ENCODE data around the gene NRG4.
A peak's percentile ranks its signal among the peaks of the same experiment; 100 is the strongest.
"Not testable (repeated sequence)": the region's sequence is repeated elsewhere in the genome, so short reads cannot be mapped to it uniquely, and the experiment has no call there.

The NRG4 gene

GRCh38 chr15:75918135-75918534 lies 94.1 kb downstream of the NRG4 start:
- FAIRE-seq (no peak), DNase-seq (ENCODE audit: insufficient read length, low spot score) (no peak)

GRCh38 chr15:75916978-75917377 lies 95.2 kb downstream of the NRG4 start:
- no peak for TF ChIP-seq CTCF (IDR thresholded peaks at IDR 0.05; ENCODE audit: insufficient read depth, missing control alignments)
- no peak for DNase-seq (ENCODE audit: insufficient read length, low spot score)
- FAIRE-seq = no peak

More at GRCh38 chr15:75918135-75918534, 94.1 kb downstream of the NRG4 start:
- no peak for TF ChIP-seq CTCF (IDR thresholded peaks at IDR 0.05; ENCODE audit: insufficient read depth, missing control alignments)

GRCh38 chr15:75910355-75910754 lies 101.9 kb downstream of the NRG4 start:
- FAIRE-seq = not testable (repeated sequence)

GRCh38 chr15:75905231-75905630 lies 107.0 kb downstream of the NRG4 start:
- no peak for TF ChIP-seq CTCF (IDR thresholded peaks at IDR 0.05; ENCODE audit: insufficient read depth, missing control alignments)
- FAIRE-seq (no peak), DNase-seq (ENCODE audit: insufficient read length, low spot score) (no peak)

More at GRCh38 chr15:75910355-75910754, 101.9 kb downstream of the NRG4 start:
- not testable (repeated sequence) for DNase-seq (ENCODE audit: insufficient read length, low spot score)

GRCh38 chr15:75903331-75904239 lies 108.6 kb downstream of the NRG4 start, which contains the start of gene FBXO22:
Gene FBXO22 (plus strand): TSS chr15:75903878. CDS start chr15:75903964, 86 bp downstream.
- no peak for FAIRE-seq
- no peak for TF ChIP-seq CTCF (IDR thresholded peaks at IDR 0.05; ENCODE audit: insufficient read depth, missing control alignments)

GRCh38 chr15:75902129-75902557 lies 110.1 kb downstream of the NRG4 start:
- FAIRE-seq (peak; percentile 69), DNase-seq (ENCODE audit: insufficient read length, low spot score) (no peak)
- no peak for TF ChIP-seq CTCF (IDR thresholded peaks at IDR 0.05; ENCODE audit: insufficient read depth, missing control alignments)

More at GRCh38 chr15:75903331-75904239, 108.6 kb downstream of the NRG4 start, which contains the start of gene FBXO22:
- no peak for DNase-seq (ENCODE audit: insufficient read length, low spot score)

GRCh38 chr15:75900577-75900976 lies 111.6 kb downstream of the NRG4 start:
- no peak for TF ChIP-seq CTCF (IDR thresholded peaks at IDR 0.05; ENCODE audit: insufficient read depth, missing control alignments)
- FAIRE-seq = no peak
- no peak for DNase-seq (ENCODE audit: insufficient read length, low spot score)
